Activated T-cell treated with anti-CD3 and anti-CD28 coated beads, Interleukin-2, amount 50 U/mL, for 4 hours (primary cell): ENCODE results near the gene TXNRD3. TPM values are rescaled to one million over a fixed set of nuclear protein-coding genes. Genes with fewer than 3 reads are reported as not detected.

Experiments used
- ATAC-seq, 2 donors: fragments of 200-7000 bp; cut with Tn5 transposase; one replicate each; pipeline ENCODE4 v1.10.0; 2021
- DNase-seq: peaks from one replicate; pipeline ENCODE4 v3.0.0-alpha.2; 2020
- H3K27me3 Mint-ChIP-seq: one replicate; pipeline ENCODE4 v1.8.0; 2021; ENCODE audit warnings: low read depth, mixed read lengths
- H3K36me3 Mint-ChIP-seq: one replicate; pipeline ENCODE4 v1.8.0; 2022; ENCODE audit warnings: mixed read lengths; ENCODE audit not compliant: insufficient read depth
- H3K4me1 Mint-ChIP-seq: one replicate; pipeline ENCODE4 v1.8.0; 2021; ENCODE audit warnings: low read depth, mixed read lengths
- H3K4me3 Mint-ChIP-seq: one replicate; pipeline ENCODE4 v1.8.0; 2021; ENCODE audit warnings: mild to moderate bottlenecking, moderate library complexity, mixed read lengths
- H3K9me3 Mint-ChIP-seq: one replicate; pipeline ENCODE4 v1.8.0; 2021; ENCODE audit warnings: mixed read lengths
- total RNA-seq, 3 donors: library from RNA; stranded (reverse); gene quantifications; one replicate each; pipeline ENCODE4 v1.2.1, GENCODE V29; 2021

The TXNRD3 gene
- 1 to 10 TPM in 2 of 3 donors, under 1 TPM in 1; 0.76 to 2.3 (median 1.4) TPM for total RNA-seq

DNA sequence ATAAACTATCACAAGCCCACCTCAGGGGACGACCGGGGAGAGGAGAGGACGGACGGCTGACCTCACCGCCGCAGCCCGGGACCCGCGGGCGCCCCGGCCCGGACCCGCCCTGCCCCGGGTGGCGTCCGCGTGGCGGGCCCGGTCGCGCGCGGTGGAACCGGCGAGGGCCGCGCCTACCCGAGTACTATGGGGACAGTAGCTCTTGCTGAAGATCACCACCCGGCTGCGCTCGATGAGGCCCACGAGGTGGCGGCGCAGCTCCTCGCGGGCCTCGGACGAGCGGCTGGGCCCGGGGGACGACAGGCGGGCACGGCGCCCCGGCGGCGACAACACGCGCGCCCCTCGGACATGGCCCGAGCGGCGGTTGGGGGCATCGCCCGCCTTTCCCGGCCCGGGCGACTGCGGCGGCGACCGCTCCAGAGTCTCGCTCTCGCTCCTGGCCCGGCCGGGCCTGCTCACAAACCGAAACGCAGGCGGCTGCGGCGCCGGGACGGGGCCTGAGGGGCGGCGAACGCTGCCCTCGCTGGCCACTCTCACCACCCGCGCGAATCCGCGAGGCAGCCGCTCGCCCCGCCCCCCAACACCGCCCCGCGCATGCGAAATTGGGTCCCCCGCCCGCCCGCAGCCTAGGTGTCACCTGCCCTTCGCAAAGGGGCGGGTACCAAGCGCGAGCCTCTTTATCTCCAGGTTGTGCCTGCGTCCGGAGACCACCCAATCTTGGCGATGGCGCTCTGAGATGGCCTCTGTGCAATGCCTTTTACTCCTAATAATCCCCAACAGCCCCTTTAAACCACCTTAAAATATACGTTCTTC is at the start of gene TXNRD3:
Gene TXNRD3 (minus strand): TSS at position 554 of the 813 bp plus-strand sequence.
- Mint-ChIP-seq H3K9me3 (no peaks in the 10 kb centered on the region), H3K4me3 (peak within 1 kb of the TSS; percentile 78), H3K4me1 (peaks cover 6% of the 10 kb centered on the region), H3K36me3 (no peaks in the 10 kb centered on the region), H3K27me3 (peaks cover 9% of the 10 kb centered on the region)
- DNase-seq (peak; percentile 80), ATAC-seq (peak; percentile 92 to 94)

DNA sequence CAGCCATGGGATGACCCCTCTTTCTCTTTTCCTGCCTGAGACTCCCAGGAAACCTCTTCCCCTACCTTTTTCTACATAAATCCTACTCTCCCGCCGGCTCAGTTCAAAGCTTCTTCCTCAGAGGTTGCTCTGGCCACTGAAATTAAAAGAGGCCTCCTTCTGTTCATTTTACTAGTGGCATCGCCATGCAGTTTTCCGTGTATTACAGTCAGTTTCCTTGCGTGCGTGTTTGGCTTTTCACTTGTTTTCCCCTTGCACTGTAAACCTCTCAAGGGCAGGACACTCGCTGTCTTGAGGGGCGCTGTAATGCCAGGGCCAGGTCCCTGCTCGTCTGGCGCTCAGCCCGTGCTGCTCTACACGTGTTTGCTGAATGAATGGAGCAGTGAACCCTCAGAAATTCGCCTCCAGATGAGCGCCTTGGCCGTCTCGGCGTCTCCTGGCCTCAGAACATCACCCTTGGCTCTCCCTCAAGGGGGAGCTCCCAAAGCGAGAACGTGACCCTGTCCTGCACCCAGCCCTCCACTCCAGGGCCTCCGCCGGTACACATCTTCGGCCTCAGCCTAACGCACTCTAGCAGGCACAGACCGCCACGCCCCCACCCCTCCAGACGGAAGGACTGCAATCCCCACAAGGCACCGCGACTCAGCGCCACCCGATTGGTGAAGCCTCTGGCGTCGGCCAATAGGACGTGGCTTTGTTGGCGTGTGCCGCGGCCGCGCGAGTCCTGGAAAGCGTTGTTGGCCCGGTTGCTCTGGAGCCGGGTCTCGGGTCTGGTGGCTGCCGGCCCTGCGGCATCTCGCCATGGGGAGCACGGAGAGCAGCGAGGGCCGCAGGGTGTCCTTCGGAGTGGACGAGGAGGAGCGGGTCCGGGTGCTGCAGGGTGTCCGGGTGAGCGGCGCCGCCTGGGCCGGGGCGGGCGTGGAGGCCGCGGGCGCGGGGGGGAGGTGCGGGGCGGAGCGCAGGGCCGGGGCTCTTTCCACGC is 48.9 kb upstream of the TXNRD3 start, which contains the start of gene CHCHD6:
Gene CHCHD6 (plus strand): TSS at position 729 of the 982 bp plus-strand sequence. CDS start 73 bp downstream, at position 802.
- peaks cover 24% of the 10 kb centered on the region for H3K4me1 Mint-ChIP-seq
- no peaks in the 10 kb centered on the region for H3K9me3 Mint-ChIP-seq
- DNase-seq (peak; percentile 98), ATAC-seq (peak; percentile 97 to 98)
- H3K36me3 Mint-ChIP-seq, result peaks cover 4% of the 10 kb centered on the region
- peak within 1 kb of the TSS; percentile 93 for H3K4me3 Mint-ChIP-seq
- peaks cover 7% of the 10 kb centered on the region for H3K27me3 Mint-ChIP-seq

DNA sequence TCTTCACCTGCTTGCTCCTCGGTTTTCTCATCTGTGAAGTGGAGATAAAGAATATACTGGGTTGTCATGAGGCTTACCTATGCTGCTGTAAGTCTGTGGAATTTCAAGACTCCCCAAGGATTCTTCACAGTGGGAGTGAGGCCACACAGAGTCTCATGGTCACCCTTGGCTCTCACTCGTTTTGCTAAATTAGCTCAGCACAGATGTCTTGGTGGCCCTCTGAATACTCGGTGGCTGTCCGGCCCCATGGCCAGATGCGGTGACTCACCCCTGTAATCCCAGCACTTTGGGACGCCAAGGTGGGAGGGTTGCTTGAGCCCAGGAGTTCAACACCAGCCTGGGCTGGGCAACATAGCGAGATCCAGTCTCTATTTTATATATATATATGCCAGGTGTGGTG is 44.1 kb upstream of the TXNRD3 start:
- H3K36me3 Mint-ChIP-seq, result no peaks in the 10 kb centered on the region
- DNase-seq (no peak), ATAC-seq (no peak)
- peaks cover 9% of the 10 kb centered on the region for H3K4me1 Mint-ChIP-seq
- peaks cover 33% of the 10 kb centered on the region for H3K27me3 Mint-ChIP-seq
- H3K9me3 Mint-ChIP-seq, result no peaks in the 10 kb centered on the region
- no peak overlapping the region for H3K4me3 Mint-ChIP-seq

DNA sequence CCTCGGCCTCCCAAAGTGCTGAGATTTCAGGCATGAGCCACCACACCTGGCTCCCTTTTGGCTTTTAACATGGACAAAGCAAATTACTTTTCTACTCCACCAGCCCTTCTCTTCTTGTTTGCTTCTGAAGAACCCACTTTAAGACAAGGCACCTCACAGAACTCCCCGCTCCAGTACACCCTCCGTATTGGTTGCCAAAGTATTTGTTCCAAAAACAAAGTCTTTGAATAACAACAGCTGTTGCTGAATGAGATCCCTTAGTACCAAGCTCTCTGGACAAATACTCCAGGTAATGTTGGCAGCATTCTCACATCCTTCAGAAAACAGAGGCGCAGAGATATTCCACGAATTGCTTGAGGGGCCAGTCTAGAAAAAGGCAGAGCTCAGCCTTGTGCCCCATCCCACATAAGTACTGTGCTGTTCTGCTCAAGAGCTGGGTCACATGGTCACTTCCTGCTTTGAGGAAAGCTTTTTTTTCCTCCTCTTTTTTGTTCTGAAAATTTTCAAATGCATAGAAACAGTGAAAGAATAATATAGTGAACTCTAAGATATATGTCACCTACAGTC is 41.9 kb upstream of the TXNRD3 start:
- Mint-ChIP-seq H3K27me3 (peaks cover 28% of the 10 kb centered on the region), H3K36me3 (no peaks in the 10 kb centered on the region), H3K4me1 (no peaks in the 10 kb centered on the region), H3K4me3 (no peak overlapping the region), H3K9me3 (no peaks in the 10 kb centered on the region)
- no peak for DNase-seq
- no peak for ATAC-seq

DNA sequence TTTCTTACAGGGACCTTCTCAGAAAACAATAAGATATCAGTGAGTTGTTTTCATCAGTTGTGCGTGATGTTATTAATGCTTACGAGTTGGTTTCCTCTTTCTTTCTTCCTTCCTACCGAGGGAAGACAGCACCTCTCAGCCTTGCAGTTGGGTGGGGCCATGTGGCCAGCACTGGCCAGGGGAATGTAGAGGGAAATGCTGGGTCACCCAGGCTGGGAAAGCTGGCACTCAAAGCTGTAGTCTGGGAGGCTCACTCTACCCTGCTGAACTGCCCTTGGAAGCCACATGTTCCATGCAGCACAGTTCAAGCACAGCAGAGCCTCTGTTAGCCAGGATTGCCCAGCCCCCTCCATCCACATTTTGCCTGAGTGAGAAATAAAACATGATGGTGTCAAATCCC is 39.0 kb upstream of the TXNRD3 start:
- no peaks in the 10 kb centered on the region for H3K4me1 Mint-ChIP-seq
- ATAC-seq, result no peak
- H3K4me3 Mint-ChIP-seq, result no peak overlapping the region
- H3K9me3 Mint-ChIP-seq, result no peaks in the 10 kb centered on the region
- H3K27me3 Mint-ChIP-seq, result peaks cover 36% of the 10 kb centered on the region
- no peak for DNase-seq
- no peaks in the 10 kb centered on the region for H3K36me3 Mint-ChIP-seq

DNA sequence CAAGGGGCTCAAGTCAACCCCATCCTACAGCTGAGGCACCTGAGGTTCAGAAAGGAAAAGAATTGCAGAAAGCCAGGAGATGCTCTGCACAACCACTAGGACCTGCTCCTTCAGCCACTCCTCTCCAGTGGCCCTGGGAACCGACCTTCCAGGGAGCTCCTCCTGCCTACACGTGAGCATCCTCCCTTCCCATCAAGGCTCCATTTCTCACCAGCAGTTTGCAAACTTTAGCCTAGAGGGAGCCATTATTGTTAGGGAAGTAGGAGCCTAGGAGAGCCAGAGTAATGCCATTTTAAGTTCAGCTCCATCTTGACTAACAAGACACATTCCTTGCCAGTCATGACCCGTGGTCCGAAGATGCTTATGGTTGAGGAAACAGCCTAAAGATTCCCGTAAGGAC is 37.9 kb upstream of the TXNRD3 start:
- no peaks in the 10 kb centered on the region for H3K9me3 Mint-ChIP-seq
- no peak for ATAC-seq
- no peaks in the 10 kb centered on the region for H3K36me3 Mint-ChIP-seq
- DNase-seq, result no peak
- no peak overlapping the region for H3K4me3 Mint-ChIP-seq
- no peaks in the 10 kb centered on the region for H3K4me1 Mint-ChIP-seq
- H3K27me3 Mint-ChIP-seq, result peaks cover 29% of the 10 kb centered on the region

DNA sequence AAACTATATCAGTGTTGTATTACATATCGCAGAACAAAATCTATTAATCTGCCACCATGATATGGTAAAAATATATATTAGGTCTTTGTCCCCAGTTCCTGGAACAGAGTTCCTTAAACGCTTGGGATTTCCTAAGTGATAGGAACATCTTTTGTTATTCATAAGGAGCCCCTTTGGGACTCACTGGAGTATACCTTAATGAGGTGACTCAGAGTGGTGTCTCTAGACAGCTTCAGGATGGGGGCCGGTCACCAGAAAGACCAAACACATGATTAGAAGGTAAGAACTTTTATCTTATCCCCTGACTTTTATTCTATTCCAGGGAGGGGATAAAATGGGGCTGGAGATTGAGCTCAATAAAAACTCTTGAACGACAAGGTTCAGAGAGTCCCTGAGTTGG is 36.8 kb upstream of the TXNRD3 start:
- H3K36me3 Mint-ChIP-seq, result no peaks in the 10 kb centered on the region
- H3K27me3 Mint-ChIP-seq, result peaks cover 23% of the 10 kb centered on the region
- no peak for ATAC-seq
- DNase-seq, result no peak
- H3K9me3 Mint-ChIP-seq, result no peaks in the 10 kb centered on the region
- no peak overlapping the region for H3K4me3 Mint-ChIP-seq
- H3K4me1 Mint-ChIP-seq, result no peaks in the 10 kb centered on the region

DNA sequence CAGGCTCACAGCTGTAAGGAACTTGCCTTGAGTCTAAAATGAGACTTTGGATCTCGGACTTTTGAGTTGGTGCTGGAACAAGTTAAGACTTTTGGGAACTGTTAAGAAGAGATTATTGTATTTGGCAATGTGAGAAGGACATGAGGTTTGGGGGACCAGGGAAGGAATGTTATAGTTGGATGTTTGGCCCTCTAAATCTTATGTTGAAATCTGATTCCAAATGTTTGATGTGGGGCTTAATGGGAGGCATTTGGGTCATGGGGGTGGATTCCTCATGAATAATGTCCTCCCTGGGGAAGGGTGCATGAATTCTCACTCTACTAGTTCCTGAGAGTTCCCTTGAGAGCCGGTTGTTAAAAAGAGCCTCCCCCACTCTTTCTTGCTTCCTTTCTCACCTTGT is 30.6 kb upstream of the TXNRD3 start:
- no peaks in the 10 kb centered on the region for H3K9me3 Mint-ChIP-seq
- H3K36me3 Mint-ChIP-seq, result no peaks in the 10 kb centered on the region
- ATAC-seq, result no peak
- H3K4me1 Mint-ChIP-seq, result no peaks in the 10 kb centered on the region
- no peak overlapping the region for H3K4me3 Mint-ChIP-seq
- H3K27me3 Mint-ChIP-seq, result peaks cover 4% of the 10 kb centered on the region
- no peak for DNase-seq

DNA sequence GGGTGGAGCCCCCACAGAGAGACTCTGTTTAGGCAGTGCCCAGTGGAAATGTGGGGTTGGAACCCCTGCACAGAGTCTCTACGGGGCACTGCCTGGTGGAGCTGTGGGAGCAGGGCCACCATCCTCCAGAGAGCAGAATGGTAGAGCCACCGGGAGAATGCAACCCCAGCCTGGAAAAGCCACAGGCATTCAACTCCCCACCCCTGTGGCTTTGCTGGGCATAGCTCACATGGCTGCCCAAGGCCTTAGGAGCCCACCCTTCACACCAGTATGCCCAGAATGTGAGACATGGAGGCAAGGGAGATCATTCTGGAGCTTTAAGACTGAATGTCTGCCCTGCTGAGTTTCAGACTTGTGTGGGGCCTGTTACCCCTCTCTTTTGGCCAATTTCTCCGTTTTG is 30.1 kb upstream of the TXNRD3 start:
- peaks cover 4% of the 10 kb centered on the region for H3K27me3 Mint-ChIP-seq
- H3K36me3 Mint-ChIP-seq, result no peaks in the 10 kb centered on the region
- H3K9me3 Mint-ChIP-seq, result no peaks in the 10 kb centered on the region
- no peak overlapping the region for H3K4me3 Mint-ChIP-seq
- DNase-seq (no peak), ATAC-seq (no peak)
- no peaks in the 10 kb centered on the region for H3K4me1 Mint-ChIP-seq

DNA sequence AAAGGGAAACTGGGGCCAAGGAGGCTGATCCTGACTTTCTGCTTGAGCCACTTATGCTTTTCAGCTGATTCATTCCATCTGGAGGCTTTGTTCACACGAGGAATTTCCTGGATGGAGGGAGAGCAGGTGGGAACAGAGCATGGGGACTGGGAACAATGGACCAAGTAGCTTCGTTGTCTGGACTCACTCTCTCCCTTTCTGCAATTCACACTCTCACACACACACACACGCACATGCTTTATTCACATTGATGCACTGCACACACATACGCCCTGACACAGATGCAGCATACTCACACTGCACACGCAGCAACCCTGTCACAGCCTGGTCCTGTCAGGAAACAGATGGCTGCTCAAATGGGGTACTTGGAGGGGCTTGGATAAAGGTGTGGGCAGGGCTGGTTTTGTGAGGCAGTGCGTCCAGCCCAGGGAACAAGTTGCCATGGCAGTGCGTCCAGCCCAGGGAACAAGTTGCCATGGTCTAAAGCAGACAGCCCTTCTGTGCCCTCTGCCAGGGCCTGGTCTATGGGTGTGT is 29.4 kb upstream of the TXNRD3 start:
- no peaks in the 10 kb centered on the region for H3K4me1 Mint-ChIP-seq
- H3K36me3 Mint-ChIP-seq, result no peaks in the 10 kb centered on the region
- no peak overlapping the region for H3K4me3 Mint-ChIP-seq
- H3K9me3 Mint-ChIP-seq, result no peaks in the 10 kb centered on the region
- H3K27me3 Mint-ChIP-seq, result peaks cover 2% of the 10 kb centered on the region
- ATAC-seq, result no peak
- no peak for DNase-seq

DNA sequence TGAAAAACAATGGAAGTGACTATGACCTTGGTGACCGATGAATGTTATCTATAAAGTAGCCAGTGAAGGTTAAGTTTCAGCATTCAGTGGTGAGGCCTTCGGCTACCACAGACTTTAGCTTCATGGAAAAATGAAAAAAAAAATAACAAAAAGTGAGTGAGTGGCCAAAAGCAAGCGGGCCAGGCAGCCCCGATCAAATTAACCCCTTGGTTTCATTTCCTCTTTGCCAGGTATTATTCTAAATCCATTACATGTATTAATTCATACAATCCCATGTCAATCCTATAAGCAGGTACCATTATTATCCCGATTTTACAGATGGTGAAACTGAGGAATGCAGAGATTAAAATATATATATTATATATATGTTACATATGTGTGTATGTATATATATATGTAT is 28.1 kb upstream of the TXNRD3 start:
- Mint-ChIP-seq H3K27me3 (peaks cover 9% of the 10 kb centered on the region), H3K36me3 (no peaks in the 10 kb centered on the region), H3K9me3 (no peaks in the 10 kb centered on the region), H3K4me3 (no peak overlapping the region), H3K4me1 (peaks cover 4% of the 10 kb centered on the region)
- ATAC-seq (no peak), DNase-seq (no peak)

DNA sequence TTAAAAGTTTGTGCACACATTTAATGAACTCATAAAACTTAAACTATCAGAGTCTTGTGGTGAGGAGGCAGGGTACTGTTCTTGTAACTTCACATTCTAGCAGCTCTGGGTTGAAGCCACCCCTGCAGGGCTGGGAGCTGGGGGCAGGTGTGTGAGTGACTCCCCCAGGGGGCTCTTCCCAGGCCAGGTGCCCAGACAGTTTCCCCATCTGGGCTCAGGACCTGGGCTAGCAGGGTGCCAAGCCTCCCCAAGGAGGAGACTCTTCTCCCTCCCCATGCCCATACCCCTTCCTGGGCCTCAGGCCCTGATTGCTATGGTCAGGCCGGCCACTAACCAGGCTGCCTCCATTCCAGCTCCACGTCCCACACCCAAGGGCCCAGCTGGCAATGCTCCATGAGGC is 27.1 kb upstream of the TXNRD3 start:
- no peak for DNase-seq
- no peak for ATAC-seq
- no peak overlapping the region for H3K4me3 Mint-ChIP-seq

DNA sequence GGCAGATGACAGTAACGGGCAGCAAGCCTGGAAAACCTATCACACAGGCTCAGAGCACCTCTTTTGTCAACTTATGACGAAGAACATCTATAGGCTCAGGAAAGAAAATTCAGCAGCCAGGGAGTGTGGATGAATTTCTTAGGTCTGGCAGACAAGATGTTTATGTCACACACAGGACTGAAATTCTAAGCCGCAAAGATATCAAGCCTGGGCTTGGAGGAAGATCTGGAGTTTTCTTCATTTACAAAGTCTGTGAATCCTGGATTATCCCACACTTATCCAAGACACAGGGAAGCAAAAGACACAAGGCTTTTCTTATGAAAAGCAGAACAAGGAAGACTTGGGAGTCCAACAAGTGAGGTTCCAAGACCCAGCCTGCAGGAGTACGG is 25.7 kb upstream of the TXNRD3 start:
- H3K27me3 Mint-ChIP-seq, result peaks cover 21% of the 10 kb centered on the region
- ATAC-seq, result no peak
- peaks cover 4% of the 10 kb centered on the region for H3K4me1 Mint-ChIP-seq
- DNase-seq, result no peak
- no peak overlapping the region for H3K4me3 Mint-ChIP-seq
- H3K36me3 Mint-ChIP-seq, result no peaks in the 10 kb centered on the region
- H3K9me3 Mint-ChIP-seq, result no peaks in the 10 kb centered on the region

More for the DNA sequence above, 27.1 kb upstream of the TXNRD3 start:
- H3K4me1 Mint-ChIP-seq, result peaks cover 4% of the 10 kb centered on the region
- H3K27me3 Mint-ChIP-seq, result peaks cover 13% of the 10 kb centered on the region
- no peaks in the 10 kb centered on the region for H3K9me3 Mint-ChIP-seq
- H3K36me3 Mint-ChIP-seq, result no peaks in the 10 kb centered on the region
